CMK (cell line): ENCODE results near the gene IFT122.

Experiments
- DNase-seq: peaks from one replicate; pipeline ENCODE4 v3.0.0-alpha.2; 2010; ENCODE audit warnings: low read depth

IFT122 gene

GRCh38 chr3:129435367-129435766, 4.7 kb upstream of the IFT122 start:
- DNase-seq = no peak

GRCh38 chr3:129439226-129439816, 703 bp upstream of the IFT122 start:
- DNase-seq = peak; percentile 27

GRCh38 chr3:129440618-129441190, 680 bp downstream of the IFT122 start:
- DNase-seq = no peak

GRCh38 chr3:129441215-129441614, 1.2 kb downstream of the IFT122 start:
- DNase-seq = no peak

- no peak for DNase-seq
Observed at GRCh38 chr3:129441782-129442181, 1.8 kb downstream of the IFT122 start.

- no peak for DNase-seq
Observed at GRCh38 chr3:129442486-129442885, 2.5 kb downstream of the IFT122 start.

- DNase-seq = no peak
Observed at GRCh38 chr3:129442947-129443346, 2.9 kb downstream of the IFT122 start.

GRCh38 chr3:129445471-129445870, 5.4 kb downstream of the IFT122 start:
- DNase-seq = no peak

- no peak for DNase-seq
Observed at GRCh38 chr3:129446926-129447325, 6.9 kb downstream of the IFT122 start.

- no peak for DNase-seq
Observed at GRCh38 chr3:129448186-129448895, 8.3 kb downstream of the IFT122 start.

- no peak for DNase-seq
Observed at GRCh38 chr3:129449279-129450115, 9.5 kb downstream of the IFT122 start.

- no peak for DNase-seq
Observed at GRCh38 chr3:129453732-129454131, 13.7 kb downstream of the IFT122 start.

GRCh38 chr3:129460155-129460554, 20.1 kb downstream of the IFT122 start:
- DNase-seq = no peak

GRCh38 chr3:129460572-129460971, 20.5 kb downstream of the IFT122 start:
- DNase-seq = no peak

GRCh38 chr3:129461022-129461421, 21.0 kb downstream of the IFT122 start:
- DNase-seq = no peak

- DNase-seq = peak; percentile 29
Observed at GRCh38 chr3:129461461-129462146, 21.6 kb downstream of the IFT122 start.

- DNase-seq = no peak
Observed at GRCh38 chr3:129462361-129462968, 22.4 kb downstream of the IFT122 start.

- no peak for DNase-seq
Observed at GRCh38 chr3:129463094-129463493, 23.1 kb downstream of the IFT122 start.

GRCh38 chr3:129463716-129464115, 23.7 kb downstream of the IFT122 start:
- DNase-seq = no peak

GRCh38 chr3:129467932-129468331, 27.9 kb downstream of the IFT122 start:
- DNase-seq = no peak

- DNase-seq = no peak
Observed at GRCh38 chr3:129469026-129469425, 29.0 kb downstream of the IFT122 start.

GRCh38 chr3:129470861-129471260, 30.8 kb downstream of the IFT122 start:
- DNase-seq = no peak
